ENCODE data around the gene NLRP10. TPM values are rescaled to one million over a fixed set of nuclear protein-coding genes. Genes with fewer than 3 reads are reported as not detected.

NLRP10 gene
- polyA plus RNA-seq, 1 of the 3 experiments (the other 2 are of a cell fraction): 0.05 TPM

DNA sequence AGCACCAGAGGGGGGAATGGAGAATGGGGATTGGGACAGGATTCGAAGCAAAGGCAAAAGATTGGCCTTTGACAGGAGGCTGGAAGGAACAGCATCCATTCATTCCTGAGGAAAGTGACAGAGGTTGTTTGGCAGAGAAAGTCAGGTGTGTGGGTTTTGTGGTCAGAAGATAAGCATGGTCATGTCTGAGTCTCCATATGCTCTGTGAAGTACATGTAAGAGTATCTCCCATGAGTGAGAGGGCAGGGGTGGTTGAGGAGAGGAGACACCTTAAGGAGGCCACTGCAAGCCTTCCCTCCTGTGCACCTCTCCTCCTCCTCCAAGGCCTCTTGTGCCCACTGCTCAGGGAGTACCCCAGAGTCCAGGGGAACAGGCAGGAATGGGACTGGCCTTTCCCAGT lies 1.9 kb upstream of the NLRP10 start (continued):
- TF ChIP-seq, protein P1, sequence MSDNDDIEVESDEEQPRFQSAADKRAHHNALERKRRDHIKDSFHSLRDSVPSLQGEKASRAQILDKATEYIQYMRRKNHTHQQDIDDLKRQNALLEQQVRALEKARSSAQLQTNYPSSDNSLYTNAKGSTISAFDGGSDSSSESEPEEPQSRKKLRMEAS (IDR thresholded peaks at IDR 0.05; ENCODE audit: low read depth): no peak
- no peak for TF ChIP-seq YY1 (IDR thresholded peaks at IDR 0.05; ENCODE audit: low read depth)
- no peak for TF ChIP-seq RXRA (IDR thresholded peaks at IDR 0.05; ENCODE audit: borderline replicate concordance, low read depth)
- TF ChIP-seq ELF1 (IDR thresholded peaks at IDR 0.05): no peak

DNA sequence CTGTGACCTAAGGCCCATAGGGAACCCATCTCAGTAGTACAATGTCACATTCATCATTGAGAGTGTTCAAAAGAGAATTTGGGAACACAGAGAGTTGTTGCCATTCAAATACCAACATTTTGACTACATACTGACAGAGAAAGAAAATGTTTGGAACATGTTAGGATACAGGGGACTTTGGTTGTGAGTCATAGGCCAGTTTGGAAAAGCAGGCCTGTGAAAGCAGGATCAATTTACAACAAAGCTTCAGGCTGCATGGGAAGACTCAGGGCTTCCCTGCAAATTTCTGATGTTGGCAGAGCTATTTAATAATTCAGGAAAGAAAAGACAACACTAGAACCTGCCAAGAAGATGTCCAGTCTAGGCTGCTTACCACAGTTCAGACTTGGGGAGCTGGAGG lies 374 bp downstream of the NLRP10 start:
- TF ChIP-seq FOSL2 (IDR thresholded peaks at IDR 0.05; ENCODE audit: borderline replicate concordance, low read depth): peak; percentile 63; the same call in 1 of the 2 replicates
- peak; percentile 61; the same call in 1 of the 2 replicates for TF ChIP-seq JUND (IDR thresholded peaks at IDR 0.05)
- no peak for TF ChIP-seq RXRA (IDR thresholded peaks at IDR 0.05; ENCODE audit: borderline replicate concordance, low read depth)
- peak; percentile 59 for TF ChIP-seq TCF12 (IDR thresholded peaks at IDR 0.05)
- TF ChIP-seq NFIC (IDR thresholded peaks at IDR 0.05; ENCODE audit: borderline replicate concordance): peak; percentile 4; the same call in 1 of the 2 replicates
- no peak for TF ChIP-seq RFX5 (IDR thresholded peaks at IDR 0.05; ENCODE audit: low read length)
- TF ChIP-seq, protein P2, sequence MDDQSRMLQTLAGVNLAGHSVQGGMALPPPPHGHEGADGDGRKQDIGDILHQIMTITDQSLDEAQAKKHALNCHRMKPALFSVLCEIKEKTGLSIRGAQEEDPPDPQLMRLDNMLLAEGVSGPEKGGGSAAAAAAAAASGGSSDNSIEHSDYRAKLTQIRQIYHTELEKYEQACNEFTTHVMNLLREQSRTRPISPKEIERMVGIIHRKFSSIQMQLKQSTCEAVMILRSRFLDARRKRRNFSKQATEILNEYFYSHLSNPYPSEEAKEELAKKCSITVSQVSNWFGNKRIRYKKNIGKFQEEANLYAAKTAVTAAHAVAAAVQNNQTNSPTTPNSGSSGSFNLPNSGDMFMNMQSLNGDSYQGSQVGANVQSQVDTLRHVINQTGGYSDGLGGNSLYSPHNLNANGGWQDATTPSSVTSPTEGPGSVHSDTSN (IDR thresholded peaks at IDR 0.05): peak; percentile 45; the same call in 1 of the 2 replicates
- no peak for TF ChIP-seq ELF1 (IDR thresholded peaks at IDR 0.05)
- H3K9me3 ChIP-seq: no peaks in the 10 kb centered on the region
- no peaks in the 10 kb centered on the region for H3K27me3 ChIP-seq (ENCODE audit: insufficient read depth)
- H3F3A ChIP-seq (replicated peaks; ENCODE audit: insufficient read depth): no peaks in the 10 kb centered on the region
- H3K4me2 ChIP-seq: peak overlapping the region; percentile 54
- H2AFZ ChIP-seq (ENCODE audit: low read depth): peak overlapping the region; percentile 79
- H3K4me1 ChIP-seq (ENCODE audit: control insufficient read depth in 1 of 2, insufficient read depth in 2 of 2, low read depth in 1 of 2, low read length in 1 of 2): peaks cover 0 to 12% of the 10 kb centered on the region in 2 experiments; a peak in 1 of 4 replicates
- H3K9me2 ChIP-seq: no peaks in the 10 kb centered on the region
- POLR2A ChIA-PET: no interaction called here
- H3K36me3 ChIP-seq (replicated peaks in 1 of 2; ENCODE audit: control insufficient read depth in 1 of 2, insufficient read depth in 2 of 2, low read length in 1 of 2): no peaks in the 10 kb centered on the region
- H3K9ac ChIP-seq: peak overlapping the region; percentile 36
- H3K4me3 ChIP-seq (ENCODE audit: low read depth in 2 of 2, low read length in 1 of 2): no peak overlapping the region
- no peak for DNase-seq
- CTCF ChIA-PET: interaction anchor here (4.7 kb wide), 1 partner anchor 22 kb away, joined by 14 read pairs; the partner anchor contains the start of gene EIF3F
- peak overlapping the region in 1 of 2 experiments; percentile 62; a peak in 2 of 4 replicates for H3K27ac ChIP-seq (ENCODE audit: low read depth in 2 of 2, low read length in 1 of 2)
- H4K20me1 ChIP-seq (ENCODE audit: insufficient read depth): no peaks in the 10 kb centered on the region
- H3K79me2 ChIP-seq (ENCODE audit: insufficient read depth): no peaks in the 10 kb centered on the region

DNA sequence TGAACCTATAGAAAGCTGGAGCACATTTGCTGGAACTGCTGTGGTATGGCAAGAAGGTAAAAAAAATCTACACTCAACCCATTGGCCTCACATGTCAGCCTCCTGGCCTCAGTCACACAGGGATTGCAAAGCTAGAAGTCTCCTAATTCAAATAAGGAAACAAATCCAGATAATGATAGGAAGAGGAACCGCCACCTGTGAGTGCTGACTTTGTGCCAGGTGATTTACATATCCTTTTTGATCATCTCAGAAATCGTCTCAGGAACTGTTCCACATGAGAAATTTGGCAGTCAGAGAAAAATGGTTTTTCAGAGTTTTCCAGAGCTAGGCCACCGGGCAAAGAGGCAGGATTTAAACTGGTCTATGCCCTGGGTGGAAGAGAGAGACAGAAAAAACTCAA lies 986 bp downstream of the NLRP10 start:
- DNase-seq: no peak
- TF ChIP-seq, protein P3, sequence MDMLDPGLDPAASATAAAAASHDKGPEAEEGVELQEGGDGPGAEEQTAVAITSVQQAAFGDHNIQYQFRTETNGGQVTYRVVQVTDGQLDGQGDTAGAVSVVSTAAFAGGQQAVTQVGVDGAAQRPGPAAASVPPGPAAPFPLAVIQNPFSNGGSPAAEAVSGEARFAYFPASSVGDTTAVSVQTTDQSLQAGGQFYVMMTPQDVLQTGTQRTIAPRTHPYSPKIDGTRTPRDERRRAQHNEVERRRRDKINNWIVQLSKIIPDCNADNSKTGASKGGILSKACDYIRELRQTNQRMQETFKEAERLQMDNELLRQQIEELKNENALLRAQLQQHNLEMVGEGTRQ (IDR thresholded peaks at IDR 0.05; ENCODE audit: borderline replicate concordance, low read depth, low read length): no peak
- TF ChIP-seq FOXM1 (IDR thresholded peaks at IDR 0.05; ENCODE audit: low read depth): no peak
- TF ChIP-seq, protein P4, sequence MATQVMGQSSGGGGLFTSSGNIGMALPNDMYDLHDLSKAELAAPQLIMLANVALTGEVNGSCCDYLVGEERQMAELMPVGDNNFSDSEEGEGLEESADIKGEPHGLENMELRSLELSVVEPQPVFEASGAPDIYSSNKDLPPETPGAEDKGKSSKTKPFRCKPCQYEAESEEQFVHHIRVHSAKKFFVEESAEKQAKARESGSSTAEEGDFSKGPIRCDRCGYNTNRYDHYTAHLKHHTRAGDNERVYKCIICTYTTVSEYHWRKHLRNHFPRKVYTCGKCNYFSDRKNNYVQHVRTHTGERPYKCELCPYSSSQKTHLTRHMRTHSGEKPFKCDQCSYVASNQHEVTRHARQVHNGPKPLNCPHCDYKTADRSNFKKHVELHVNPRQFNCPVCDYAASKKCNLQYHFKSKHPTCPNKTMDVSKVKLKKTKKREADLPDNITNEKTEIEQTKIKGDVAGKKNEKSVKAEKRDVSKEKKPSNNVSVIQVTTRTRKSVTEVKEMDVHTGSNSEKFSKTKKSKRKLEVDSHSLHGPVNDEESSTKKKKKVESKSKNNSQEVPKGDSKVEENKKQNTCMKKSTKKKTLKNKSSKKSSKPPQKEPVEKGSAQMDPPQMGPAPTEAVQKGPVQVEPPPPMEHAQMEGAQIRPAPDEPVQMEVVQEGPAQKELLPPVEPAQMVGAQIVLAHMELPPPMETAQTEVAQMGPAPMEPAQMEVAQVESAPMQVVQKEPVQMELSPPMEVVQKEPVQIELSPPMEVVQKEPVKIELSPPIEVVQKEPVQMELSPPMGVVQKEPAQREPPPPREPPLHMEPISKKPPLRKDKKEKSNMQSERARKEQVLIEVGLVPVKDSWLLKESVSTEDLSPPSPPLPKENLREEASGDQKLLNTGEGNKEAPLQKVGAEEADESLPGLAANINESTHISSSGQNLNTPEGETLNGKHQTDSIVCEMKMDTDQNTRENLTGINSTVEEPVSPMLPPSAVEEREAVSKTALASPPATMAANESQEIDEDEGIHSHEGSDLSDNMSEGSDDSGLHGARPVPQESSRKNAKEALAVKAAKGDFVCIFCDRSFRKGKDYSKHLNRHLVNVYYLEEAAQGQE (IDR thresholded peaks at IDR 0.05; ENCODE audit: low read depth, low read length): no peak
- TF ChIP-seq SIN3A (IDR thresholded peaks at IDR 0.05; ENCODE audit: borderline replicate concordance, low read depth, low read length): no peak
- TF ChIP-seq RCOR1 (IDR thresholded peaks at IDR 0.05; ENCODE audit: low read length): no peak
- no peak for TF ChIP-seq GABPA (IDR thresholded peaks at IDR 0.05; ENCODE audit: low read depth)
- TF ChIP-seq RAD21 (IDR thresholded peaks at IDR 0.05; ENCODE audit: low read length): no peak
- TF ChIP-seq RFX5 (IDR thresholded peaks at IDR 0.05; ENCODE audit: low read length): no peak
- TF ChIP-seq, protein P1 (IDR thresholded peaks at IDR 0.05; ENCODE audit: low read depth): no peak
- no peak for TF ChIP-seq MEF2A (IDR thresholded peaks at IDR 0.05; ENCODE audit: borderline replicate concordance, low read depth)
- TF ChIP-seq CHD2 (IDR thresholded peaks at IDR 0.05; ENCODE audit: low read length, partially characterized antibody): no peak
- Histone ChIP-seq H4K20me1 (ENCODE audit: insufficient read depth) (no peaks in the 10 kb centered on the region), H3K27ac (ENCODE audit: low read depth in 2 of 2, low read length in 1 of 2) (peak overlapping the region in 1 of 2 experiments; percentile 62; a peak in 2 of 4 replicates), H3K27me3 (ENCODE audit: insufficient read depth) (no peaks in the 10 kb centered on the region), H3K9me2 (no peaks in the 10 kb centered on the region), H3K9ac (no peak overlapping the region), H2AFZ (ENCODE audit: low read depth) (no peak overlapping the region), H3F3A (replicated peaks; ENCODE audit: insufficient read depth) (peaks cover 3% of the 10 kb centered on the region), H3K4me3 (ENCODE audit: low read depth in 2 of 2, low read length in 1 of 2) (no peak overlapping the region), H3K79me2 (ENCODE audit: insufficient read depth) (no peaks in the 10 kb centered on the region), H3K4me1 (ENCODE audit: control insufficient read depth in 1 of 2, insufficient read depth in 2 of 2, low read depth in 1 of 2, low read length in 1 of 2) (peaks cover 0 to 12% of the 10 kb centered on the region in 2 experiments; a peak in 1 of 4 replicates), H3K9me3 (no peaks in the 10 kb centered on the region), H3K36me3 (replicated peaks in 1 of 2; ENCODE audit: control insufficient read depth in 1 of 2, insufficient read depth in 2 of 2, low read length in 1 of 2) (no peaks in the 10 kb centered on the region), H3K4me2 (peak overlapping the region; percentile 19; the same call in 1 of the 2 replicates)
- WGBS (ENCODE audit: low lambda C conversion rate): 46% methylated on average over 3 of the region's 3 CpGs
- CTCF ChIA-PET: interaction anchor here (4.7 kb wide), 1 partner anchor 23 kb away, joined by 14 read pairs; the partner anchor contains the start of gene EIF3F
- POLR2A ChIA-PET: no interaction called here

Measured in SK-N-SH (cell line).